Liver (tissue), 9 donors: Measurements from ENCODE around the gene SLC16A5. TPM values are rescaled to one million over a fixed set of nuclear protein-coding genes. Genes with fewer than 3 reads are reported as not detected.

ENCODE experiments used
- DNase-seq: peaks from one replicate; pipeline ENCODE4 v3.0.0-alpha.2; 2017; ENCODE audit warnings: low spot score
- H3K27ac ChIP-seq, 2 donors: one replicate each; pipeline ENCODE4 v1.7.0; 2013; ENCODE audit warnings: inconsistent platforms in 2 of 2, low read length in 2 of 2, control low read depth in 1 of 2, low read depth in 1 of 2, mild to moderate bottlenecking in 1 of 2
- H3K27me3 ChIP-seq, 4 donors: one replicate each; pipeline versions ENCODE4 v1.6.1 to v1.7.0; 2013; ENCODE audit warnings: low read length in 3 of 4, inconsistent platforms in 1 of 4, mild to moderate bottlenecking in 1 of 4, moderate library complexity in 1 of 4; ENCODE audit not compliant: control insufficient read depth in 4 of 4, insufficient read depth in 4 of 4
- H3K36me3 ChIP-seq, 4 donors: one replicate each; pipeline versions ENCODE4 v1.6.1 to v1.7.0; 2013; ENCODE audit warnings: low read length in 3 of 4, mild to moderate bottlenecking in 3 of 4, low read depth in 1 of 4, moderate library complexity in 1 of 4; ENCODE audit not compliant: control insufficient read depth in 4 of 4, insufficient read depth in 3 of 4
- H3K4me1 ChIP-seq, 4 donors: one replicate each; pipeline versions ENCODE4 v1.6.1 to v1.7.0; 2013; ENCODE audit warnings: low read length in 3 of 4, mild to moderate bottlenecking in 3 of 4, moderate library complexity in 1 of 4; ENCODE audit not compliant: control insufficient read depth in 4 of 4, insufficient read depth in 4 of 4
- H3K4me3 ChIP-seq, 3 donors: one replicate each; pipeline versions ENCODE4 v1.6.1 to v1.7.0; 2013; ENCODE audit warnings: low read length in 3 of 3, control low read depth in 1 of 3, low read depth in 1 of 3, mild to moderate bottlenecking in 1 of 3
- H3K9ac ChIP-seq, 2 donors: one replicate each; pipeline ENCODE4 v1.7.0; 2013; ENCODE audit warnings: low read length in 2 of 2, mild to moderate bottlenecking in 2 of 2, moderate library complexity in 2 of 2, control low read depth in 1 of 2, low read depth in 1 of 2
- H3K9me3 ChIP-seq, 4 donors: one replicate each; pipeline versions ENCODE4 v1.6.1 to v1.7.0; 2013; ENCODE audit warnings: low read length in 3 of 4; ENCODE audit not compliant: control insufficient read depth in 4 of 4
- ATF3 ChIP-seq: IDR thresholded peaks from 2 replicates; pipeline ENCODE4 v1.6.1; 2016; ENCODE audit warnings: antibody characterized with exemption
- CTCF ChIP-seq: fragments of 150-350 bp; IDR thresholded peaks from 2 replicates; pipeline ENCODE4 v1.5.1; 2017; ENCODE audit warnings: improper control_type of control experiment, low read depth, low read length; ENCODE audit not compliant: missing input control
- EGR1 ChIP-seq, 2 donors: IDR thresholded peaks; 2 replicates each; pipeline ENCODE4 v1.6.1; 2016 to 2018; ENCODE audit warnings: antibody characterized with exemption in 2 of 2, low read depth in 2 of 2
- FOXA1 ChIP-seq: IDR thresholded peaks from 2 replicates; pipeline ENCODE4 v1.6.1; 2016; ENCODE audit warnings: antibody characterized with exemption
- FOXA2 ChIP-seq: IDR thresholded peaks from 2 replicates; pipeline ENCODE4 v1.6.1; 2016; ENCODE audit warnings: antibody characterized with exemption
- GABPA ChIP-seq, 2 donors: IDR thresholded peaks in 1 of 2; conservative IDR thresholded peaks in 1 of 2; 2 replicates each; pipeline ENCODE4 v1.6.1; 2016; ENCODE audit warnings: antibody characterized with exemption in 2 of 2, mild to moderate bottlenecking in 1 of 2, moderate library complexity in 1 of 2
- HNF4A ChIP-seq, 2 donors: conservative IDR thresholded peaks; 2 replicates each; pipeline ENCODE4 v1.6.1; 2016; ENCODE audit warnings: antibody characterized with exemption in 2 of 2, mild to moderate bottlenecking in 2 of 2
- HNF4G ChIP-seq: IDR thresholded peaks from 2 replicates; pipeline ENCODE4 v1.6.1; 2016; ENCODE audit warnings: antibody characterized with exemption
- JUND ChIP-seq, 2 donors: IDR thresholded peaks; 2 replicates each; pipeline ENCODE4 v1.6.1; 2016; ENCODE audit warnings: antibody characterized with exemption in 2 of 2
- MAX ChIP-seq: IDR thresholded peaks from 2 replicates; pipeline ENCODE4 v1.6.1; 2016; ENCODE audit warnings: antibody characterized with exemption
- NR2F2 ChIP-seq: IDR thresholded peaks from 2 replicates; pipeline ENCODE4 v1.6.1; 2016; ENCODE audit warnings: antibody characterized with exemption
- RAD21 ChIP-seq, 2 donors: IDR thresholded peaks; 2 replicates each; pipeline ENCODE4 v1.6.1; 2016; ENCODE audit warnings: antibody characterized with exemption in 2 of 2, mild to moderate bottlenecking in 2 of 2
- RXRA ChIP-seq, 2 donors: IDR thresholded peaks; 2 replicates each; pipeline ENCODE4 v1.6.1; 2017 to 2018; ENCODE audit warnings: antibody characterized with exemption in 2 of 2, mild to moderate bottlenecking in 1 of 2
- SP1 ChIP-seq: IDR thresholded peaks from 2 replicates; pipeline ENCODE4 v1.6.1; 2018; ENCODE audit warnings: antibody characterized with exemption, mild to moderate bottlenecking
- TAF1 ChIP-seq: conservative IDR thresholded peaks from 2 replicates; pipeline ENCODE4 v1.6.1; 2016; ENCODE audit warnings: antibody characterized with exemption, mild to moderate bottlenecking
- YY1 ChIP-seq: IDR thresholded peaks from 2 replicates; pipeline ENCODE4 v1.6.1; 2016; ENCODE audit warnings: antibody characterized with exemption, mild to moderate bottlenecking
- ZBTB33 ChIP-seq: IDR thresholded peaks from 2 replicates; pipeline ENCODE4 v1.6.1; 2016; ENCODE audit warnings: antibody characterized with exemption
- WGBS: extraction: QIAGEN DNeasy Blood & Tissue Kit; methylation state at CpG from one replicate; pipeline ENCODE4 v1.1.7; 2013; 5-methylcytosine and 5-hydroxymethylcytosine counted together
- polyA plus RNA-seq, 2 donors: library from polyadenylated mRNA; stranded (reverse) in 1 of 2; unstranded in 1 of 2; fragments of 200-250 nt in 1 of 2; fragments of >200 nt in 1 of 2; fragmentation: Nextera tagmentation in 1 of 2; extraction: Ambion mirVana in 1 of 2; gene quantifications; one replicate each; pipeline versions ENCODE4 v1.2.1 to v1.2.3, GENCODE V29; 2013 to 2015
- total RNA-seq, 2 donors: library from RNA; depleted of rRNA; stranded (reverse); fragments of >200 nt; gene quantifications; one replicate each; pipeline ENCODE4 v1.2.3, GENCODE V29; 2014
- TF ChIP-seq, protein P1 (sequence below): IDR thresholded peaks from 2 replicates; pipeline ENCODE4 v1.6.1; 2016; ENCODE audit warnings: antibody characterized with exemption, mild to moderate bottlenecking
- donor health status: healthy.
- donor health status: healthy.
- donor health status: healthy.
- donor health status: healthy.
- donor health status: healthy.

SLC16A5 gene
- total and polyA plus RNA-seq, 4 donors, result 1.0 to 4.5 (median 2.6) TPM

- TF ChIP-seq, protein P1, sequence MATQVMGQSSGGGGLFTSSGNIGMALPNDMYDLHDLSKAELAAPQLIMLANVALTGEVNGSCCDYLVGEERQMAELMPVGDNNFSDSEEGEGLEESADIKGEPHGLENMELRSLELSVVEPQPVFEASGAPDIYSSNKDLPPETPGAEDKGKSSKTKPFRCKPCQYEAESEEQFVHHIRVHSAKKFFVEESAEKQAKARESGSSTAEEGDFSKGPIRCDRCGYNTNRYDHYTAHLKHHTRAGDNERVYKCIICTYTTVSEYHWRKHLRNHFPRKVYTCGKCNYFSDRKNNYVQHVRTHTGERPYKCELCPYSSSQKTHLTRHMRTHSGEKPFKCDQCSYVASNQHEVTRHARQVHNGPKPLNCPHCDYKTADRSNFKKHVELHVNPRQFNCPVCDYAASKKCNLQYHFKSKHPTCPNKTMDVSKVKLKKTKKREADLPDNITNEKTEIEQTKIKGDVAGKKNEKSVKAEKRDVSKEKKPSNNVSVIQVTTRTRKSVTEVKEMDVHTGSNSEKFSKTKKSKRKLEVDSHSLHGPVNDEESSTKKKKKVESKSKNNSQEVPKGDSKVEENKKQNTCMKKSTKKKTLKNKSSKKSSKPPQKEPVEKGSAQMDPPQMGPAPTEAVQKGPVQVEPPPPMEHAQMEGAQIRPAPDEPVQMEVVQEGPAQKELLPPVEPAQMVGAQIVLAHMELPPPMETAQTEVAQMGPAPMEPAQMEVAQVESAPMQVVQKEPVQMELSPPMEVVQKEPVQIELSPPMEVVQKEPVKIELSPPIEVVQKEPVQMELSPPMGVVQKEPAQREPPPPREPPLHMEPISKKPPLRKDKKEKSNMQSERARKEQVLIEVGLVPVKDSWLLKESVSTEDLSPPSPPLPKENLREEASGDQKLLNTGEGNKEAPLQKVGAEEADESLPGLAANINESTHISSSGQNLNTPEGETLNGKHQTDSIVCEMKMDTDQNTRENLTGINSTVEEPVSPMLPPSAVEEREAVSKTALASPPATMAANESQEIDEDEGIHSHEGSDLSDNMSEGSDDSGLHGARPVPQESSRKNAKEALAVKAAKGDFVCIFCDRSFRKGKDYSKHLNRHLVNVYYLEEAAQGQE, result no peak
Measured at GRCh38 chr17:75099881-75100595, 12.3 kb downstream of the SLC16A5 start (continued).

DNA sequence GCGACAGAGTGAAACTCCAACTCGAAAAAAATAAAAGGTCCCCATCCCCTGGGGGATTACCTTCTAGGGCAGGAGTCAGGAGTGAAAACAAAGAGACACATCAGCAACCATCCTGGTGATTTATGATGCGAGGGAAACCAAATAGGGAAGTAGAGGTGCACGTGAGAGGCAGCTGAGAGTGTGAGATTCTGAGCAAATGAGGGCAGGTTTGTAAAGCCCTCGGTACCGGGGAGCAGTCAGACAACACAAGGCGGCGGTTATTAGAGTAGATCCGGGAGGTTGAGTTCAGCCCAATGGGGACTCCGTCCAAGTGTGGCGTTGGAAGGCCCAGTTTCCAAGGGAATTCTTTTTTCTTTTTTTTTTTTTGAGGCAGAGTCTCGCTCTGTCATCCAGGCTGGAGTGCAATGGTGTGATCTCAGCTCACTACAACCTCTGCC, 14.6 kb downstream of the SLC16A5 start:
- Histone ChIP-seq H3K9me3 (no peaks in the 10 kb centered on the region), H3K27ac (no peak overlapping the region), H3K36me3 (peaks cover 0 to 3% (median 0%) of the 10 kb centered on the region in 4 donors), H3K4me1 (no peaks in the 10 kb centered on the region), H3K27me3 (no peaks in the 10 kb centered on the region), H3K4me3 (no peak overlapping the region), H3K9ac (no peak overlapping the region)
- no peak for TF ChIP-seq HNF4G
- TF ChIP-seq NR2F2, result no peak
- no peak for TF ChIP-seq FOXA1
- TF ChIP-seq GABPA (IDR thresholded peaks at IDR 0.05 in 1 of 2, conservative IDR thresholded peaks at IDR 0.05 in 1 of 2), result no peak
- TF ChIP-seq RXRA (IDR thresholded peaks at IDR 0.05), result no peak
- no peak for TF ChIP-seq SP1
- TF ChIP-seq CTCF, result no peak
- no peak for TF ChIP-seq ATF3
- no peak for TF ChIP-seq JUND (IDR thresholded peaks at IDR 0.05)
- TF ChIP-seq ZBTB33, result no peak
- TF ChIP-seq EGR1 (IDR thresholded peaks at IDR 0.05; ENCODE audit: low read depth in 2 of 2), result no peak
- no peak for TF ChIP-seq YY1
- no peak for TF ChIP-seq MAX
- TF ChIP-seq FOXA2, result no peak
- no peak for TF ChIP-seq RAD21 (IDR thresholded peaks at IDR 0.05)
- TF ChIP-seq, protein P1, result no peak
- TF ChIP-seq TAF1, result no peak
- TF ChIP-seq HNF4A (conservative IDR thresholded peaks at IDR 0.05), result no peak
- no peak for DNase-seq
- WGBS, result 76% methylated on average over 12 of the region's 12 CpGs
